Activated T-cell treated with anti-CD3 and anti-CD28 coated beads for 24 hours (primary cell): Measurements from ENCODE around the gene CRYAB.
A peak's percentile ranks its signal among the peaks of the same experiment; 100 is the strongest.

ENCODE experiments used
- DNase-seq: peaks from one replicate; pipeline ENCODE4 v3.0.0-alpha.2; 2020; ENCODE audit warnings: low read depth

CRYAB gene, protein sequence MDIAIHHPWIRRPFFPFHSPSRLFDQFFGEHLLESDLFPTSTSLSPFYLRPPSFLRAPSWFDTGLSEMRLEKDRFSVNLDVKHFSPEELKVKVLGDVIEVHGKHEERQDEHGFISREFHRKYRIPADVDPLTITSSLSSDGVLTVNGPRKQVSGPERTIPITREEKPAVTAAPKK

GRCh38 chr11:111911563-111912401 is at the start of gene CRYAB:
CRYAB (minus strand) TSS chr11:111911770; CDS start chr11:111911724, 46 bp downstream.
- no peak for DNase-seq

DNA sequence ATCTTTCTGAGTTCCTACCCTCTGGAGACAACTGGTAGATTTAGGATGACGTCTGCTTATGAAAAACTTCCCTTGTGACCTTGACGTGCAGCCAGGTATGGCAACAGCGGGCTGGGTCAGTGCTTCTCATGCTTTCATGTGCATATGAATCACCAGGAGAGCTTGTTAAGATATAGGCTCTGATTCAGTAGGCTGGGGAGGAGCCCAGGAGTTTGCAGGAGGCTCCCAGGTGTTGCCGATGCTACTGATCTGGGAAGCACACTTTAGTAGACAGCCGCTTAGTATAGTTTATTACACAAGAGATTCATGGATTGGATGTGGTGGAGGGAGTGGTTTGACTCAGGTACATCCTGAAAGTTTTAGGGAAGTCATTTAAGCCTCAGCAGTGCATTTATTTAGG is 49.3 kb upstream of the CRYAB start:
- no peak for DNase-seq

- DNase-seq: no peak
These were observed 46.3 kb upstream of the CRYAB start for GRCh38 chr11:111957663-111958444.

DNA sequence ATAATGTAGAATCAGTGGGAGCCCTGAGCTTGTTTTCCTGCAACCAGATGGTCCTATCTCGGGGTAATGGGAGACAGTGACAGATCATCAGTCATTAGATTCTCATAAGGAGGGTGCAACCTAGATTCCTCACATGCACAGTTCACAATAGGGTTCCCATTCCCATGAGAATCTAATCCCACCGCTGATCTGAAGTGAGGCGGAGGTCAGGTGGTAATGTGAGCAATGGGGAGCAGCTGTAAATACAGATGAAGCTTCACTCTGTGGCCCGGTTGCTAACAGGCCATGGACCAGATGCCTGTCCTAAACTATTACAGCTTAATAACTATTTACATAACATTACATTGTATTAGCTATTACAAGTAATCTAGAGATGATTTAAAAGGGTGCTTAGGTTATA is 42.6 kb upstream of the CRYAB start:
- DNase-seq: no peak

DNA sequence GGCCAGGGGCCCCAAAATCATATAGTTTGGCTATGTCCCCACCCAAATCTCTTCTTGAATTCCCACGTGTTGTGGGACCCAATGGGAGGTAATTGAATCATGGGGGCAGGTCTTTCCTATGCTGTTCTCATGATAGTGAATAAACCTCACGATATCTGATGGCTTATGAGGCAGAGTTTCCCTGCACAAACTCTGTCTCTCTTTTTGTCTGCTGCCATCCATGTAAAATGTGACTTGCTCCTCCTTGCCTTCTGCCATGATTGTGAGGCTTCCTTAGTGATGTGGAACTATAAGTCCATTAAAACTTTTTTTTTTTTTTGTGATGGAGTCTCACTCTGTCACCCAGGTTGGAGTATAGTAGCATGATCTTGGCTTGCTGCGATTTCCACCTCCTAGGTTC is 40.0 kb upstream of the CRYAB start:
- DNase-seq: no peak

DNA sequence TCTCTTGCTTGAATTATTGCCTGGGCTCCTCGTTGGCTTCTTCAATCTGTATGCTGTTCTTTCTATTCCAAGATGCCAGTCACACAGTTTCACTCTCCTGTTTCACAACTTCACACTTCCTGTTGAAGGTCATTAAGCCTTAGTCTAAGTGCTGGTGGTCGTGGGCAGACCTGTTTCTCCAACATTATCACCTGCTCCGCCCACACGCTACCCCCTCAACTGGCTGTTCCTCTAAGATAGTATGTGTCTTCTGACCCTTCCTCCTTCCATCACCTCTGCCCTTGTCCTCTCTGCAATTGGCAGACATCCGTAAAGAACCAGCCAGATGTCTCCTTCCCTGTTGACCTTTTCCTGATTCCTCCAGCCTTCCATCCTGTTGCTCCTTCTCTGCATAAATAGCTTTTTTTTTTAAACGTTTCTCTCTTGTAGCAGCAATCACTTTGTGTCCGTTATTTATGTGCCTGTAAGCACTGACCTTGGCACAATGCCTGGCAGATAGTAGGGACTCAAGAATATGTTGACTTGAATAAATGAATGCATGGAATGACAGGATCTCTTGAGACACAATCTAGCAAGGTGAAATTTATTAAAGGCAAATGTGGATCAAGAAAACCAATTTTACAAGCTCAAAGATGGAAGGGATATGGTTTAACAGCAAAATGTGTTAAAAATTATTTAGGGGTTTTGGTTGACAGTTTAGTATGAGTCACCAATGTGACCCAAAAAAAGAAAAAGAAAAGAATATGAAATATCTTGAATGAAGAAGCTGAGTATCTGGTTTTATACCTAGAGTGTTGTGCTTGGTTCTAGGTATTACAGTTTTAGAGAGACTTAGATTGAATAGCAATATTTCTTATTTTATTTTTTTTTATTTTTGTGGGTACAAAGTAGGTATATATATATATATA is 38.2 kb upstream of the CRYAB start:
- DNase-seq: no peak

GRCh38 chr11:111947143-111947542 is 35.6 kb upstream of the CRYAB start:
- no peak for DNase-seq

DNA sequence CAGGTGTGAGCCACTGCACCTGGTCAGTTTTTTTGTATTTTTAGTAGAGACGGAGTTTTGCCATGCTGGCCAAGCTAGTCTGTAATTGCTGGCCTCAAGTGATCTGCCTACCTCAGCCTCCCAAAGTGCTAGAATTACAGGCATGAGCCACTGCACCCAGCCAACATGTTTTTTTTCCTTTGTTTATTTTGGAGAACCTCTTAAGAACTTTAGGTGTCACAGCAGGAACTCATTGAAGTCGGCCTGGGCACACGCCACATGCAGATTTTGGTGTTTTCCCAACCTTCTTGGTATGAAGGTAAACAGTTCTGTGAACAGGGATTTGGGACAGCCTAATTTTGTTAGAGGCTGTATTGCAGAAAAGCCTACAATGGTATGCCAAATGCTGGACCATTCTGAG is 34.9 kb upstream of the CRYAB start:
- no peak for DNase-seq

DNA sequence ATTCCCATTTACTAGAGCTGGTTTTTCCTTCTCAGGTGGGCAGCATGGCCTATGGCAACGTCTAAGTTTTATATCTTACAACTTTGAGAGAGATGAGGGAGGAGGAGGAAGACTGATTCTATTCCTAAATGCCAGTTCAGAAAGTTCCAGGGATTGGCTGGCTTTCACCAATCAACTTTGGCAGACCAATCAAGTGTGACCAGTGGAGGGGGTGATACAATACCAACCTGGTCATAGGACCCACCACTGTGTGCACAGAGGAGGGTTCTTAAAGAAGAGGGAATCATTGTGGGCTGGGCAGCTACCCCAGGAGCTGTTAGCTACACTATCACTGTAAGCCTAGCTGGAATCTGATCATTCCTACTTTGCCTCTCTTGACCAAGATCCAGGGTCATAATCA is 33.6 kb upstream of the CRYAB start:
- no peak for DNase-seq

GRCh38 chr11:111944651-111945051 is 33.1 kb upstream of the CRYAB start:
- DNase-seq: no peak

DNA sequence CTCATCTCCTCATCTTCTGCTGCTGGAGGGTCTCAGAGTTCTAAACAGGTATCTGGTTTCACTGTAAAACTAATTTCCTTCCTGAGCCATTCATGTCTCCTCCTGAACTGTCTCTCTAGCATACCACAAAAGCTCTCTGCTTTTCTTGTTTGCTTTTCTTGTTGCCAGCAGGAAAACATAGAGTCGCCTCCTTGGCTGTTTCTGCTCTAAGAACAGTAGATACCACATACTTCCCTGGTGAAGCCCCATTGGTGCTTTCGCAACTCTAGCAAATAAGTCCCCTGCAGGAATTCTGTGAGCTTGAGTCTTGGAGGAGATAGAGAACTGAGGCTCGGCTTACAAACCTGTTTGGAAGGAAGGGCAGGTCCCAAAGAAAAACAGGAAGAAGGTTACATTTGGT is 32.6 kb upstream of the CRYAB start:
- no peak for DNase-seq

GRCh38 chr11:111942829-111943228 is 31.3 kb upstream of the CRYAB start:
- no peak for DNase-seq

DNA sequence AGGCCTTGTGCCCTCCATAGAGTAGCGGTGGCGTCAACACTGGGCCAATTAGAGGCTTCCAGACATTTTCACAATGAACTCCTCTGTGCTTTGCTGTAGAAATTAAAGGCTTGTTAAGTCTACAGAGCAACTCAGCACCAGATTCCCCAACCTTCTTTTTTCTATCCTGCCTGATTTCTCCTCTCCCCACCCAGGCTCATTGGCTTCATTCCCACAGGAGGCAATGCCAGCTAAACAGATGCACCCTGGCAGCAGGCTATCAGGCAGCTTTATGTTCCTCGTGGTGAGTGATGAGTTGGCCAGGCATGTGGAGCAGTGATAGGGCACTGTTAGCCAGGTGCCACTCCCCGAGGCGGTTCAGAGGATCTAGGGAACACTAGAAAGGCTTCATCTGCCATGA is 30.4 kb upstream of the CRYAB start:
- DNase-seq: no peak

GRCh38 chr11:111939836-111940604 is 28.4 kb upstream of the CRYAB start:
- no peak for DNase-seq

GRCh38 chr11:111938687-111939160 is 27.2 kb upstream of the CRYAB start:
- DNase-seq: peak; percentile 29

GRCh38 chr11:111937844-111938243 is 26.3 kb upstream of the CRYAB start:
- DNase-seq: no peak

- DNase-seq: no peak
These were observed 25.8 kb upstream of the CRYAB start for GRCh38 chr11:111937461-111937769.

DNA sequence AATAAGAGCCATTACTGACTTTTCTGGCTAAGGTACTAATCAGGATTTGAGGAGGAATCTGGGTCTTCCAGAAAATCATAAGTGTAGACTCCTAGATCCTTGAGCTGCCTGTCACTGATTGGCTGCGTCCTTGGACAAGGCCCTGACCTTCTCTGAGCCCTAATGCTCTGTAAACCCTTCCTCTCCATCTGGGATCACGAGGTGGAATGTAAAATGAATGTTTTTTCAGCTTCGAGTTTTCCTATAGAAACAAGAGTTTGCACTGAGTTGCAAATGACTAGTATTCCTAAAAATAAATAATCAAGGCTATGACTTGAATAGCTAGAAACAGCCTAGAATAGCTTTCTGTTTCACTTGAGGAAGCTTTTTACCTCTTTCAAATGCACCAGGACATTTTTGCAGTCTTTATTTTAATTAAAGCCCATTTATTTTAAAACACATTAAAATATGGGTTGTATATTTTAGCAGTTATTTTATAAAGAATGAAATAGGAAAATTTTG is 24.5 kb upstream of the CRYAB start:
- DNase-seq: no peak

DNA sequence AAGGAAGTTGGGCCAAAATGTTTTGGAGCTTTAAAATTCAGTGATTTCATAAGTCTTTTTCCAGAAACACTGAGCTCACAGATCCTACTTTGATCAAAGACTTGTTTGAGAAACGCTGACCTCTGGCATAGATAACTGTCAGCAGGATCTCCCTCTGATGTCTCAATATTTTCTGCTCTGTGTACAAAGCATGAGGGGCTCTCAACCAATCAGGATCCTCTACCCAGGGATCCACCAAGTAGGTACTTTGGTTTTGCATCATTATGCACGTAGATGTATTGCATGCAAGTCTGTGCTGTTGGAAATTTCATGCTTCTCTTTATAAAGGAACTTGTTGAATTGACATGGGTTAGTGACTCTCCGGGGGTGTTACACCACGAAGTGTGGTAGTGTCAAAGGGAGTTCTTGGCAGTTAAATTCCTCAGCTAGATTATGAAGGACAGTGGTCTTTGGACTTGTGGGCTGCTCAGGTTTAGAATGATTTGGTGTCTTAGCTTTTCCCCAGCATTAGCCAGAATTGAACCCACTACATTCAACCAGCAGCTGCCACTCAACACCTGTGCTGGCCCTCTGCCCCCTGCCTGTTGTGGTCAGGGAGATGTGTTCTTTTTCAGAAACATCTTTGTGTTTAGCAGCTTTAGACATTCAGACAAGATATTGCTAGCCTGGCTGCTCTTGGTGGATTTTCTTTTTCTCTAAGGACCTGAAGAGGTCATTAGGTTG is 23.9 kb upstream of the CRYAB start:
- DNase-seq: no peak

DNA sequence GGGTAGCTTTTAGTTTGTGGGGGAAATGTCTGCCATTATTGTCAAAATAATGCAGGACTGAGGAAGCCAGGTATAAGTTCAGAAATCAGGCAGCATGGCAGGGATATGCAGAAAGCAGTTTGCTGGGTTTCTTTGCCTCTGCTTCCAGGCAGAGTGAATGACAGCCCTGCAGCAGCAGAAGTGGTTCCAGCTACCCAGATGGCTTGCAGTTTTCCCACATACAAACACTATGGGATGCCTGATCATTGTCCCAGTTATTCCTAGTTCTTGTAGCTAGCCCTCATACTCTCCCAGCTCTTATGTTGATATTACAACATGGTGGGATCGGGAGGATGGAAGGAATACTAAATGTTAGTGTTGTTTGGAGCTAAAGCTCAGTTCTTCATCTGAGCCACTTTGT is 22.7 kb upstream of the CRYAB start:
- DNase-seq: no peak
